MCF 10A (cell line): Measurements from ENCODE around the gene PRDM13. TPM values are rescaled to one million over a fixed set of nuclear protein-coding genes. Genes with fewer than 3 reads are reported as not detected.

ENCODE experiments used
- BruUV-seq: library from RNA; stranded (reverse); fragments of 400-500 nt; replicated peaks from 2 replicates; lab custom pipeline; 2021; lab: Mats Ljungman, UMichigan
- CTCF ChIA-PET: fragments of 300-600 bp; sonication (Branson Sonifier 250); formaldehyde crosslinking; extraction: SDS; loops from one replicate; lab custom pipeline; 2021; ENCODE audit warnings: antibody characterized with exemption, inconsistent platforms; lab: Yijun Ruan, JAX
- POLR2A ChIA-PET: fragments of 300-600, 350-650 bp; sonication (Branson Sonifier 250); formaldehyde crosslinking; extraction: SDS; loops from one replicate; lab custom pipeline; 2020; ENCODE audit warnings: antibody characterized with exemption, inconsistent platforms; lab: Yijun Ruan, JAX
- DNase-seq: peaks from one replicate; pipeline ENCODE4 v3.0.0-alpha.2; 2018; ENCODE audit not compliant: unreplicated experiment
- H3K27ac Mint-ChIP-seq: one replicate; pipeline ENCODE4 v1.8.0; 2022; ENCODE audit warnings: mild to moderate bottlenecking, low read depth, mixed read lengths; ENCODE audit not compliant: unreplicated experiment
- H3K27me3 Mint-ChIP-seq: one replicate; pipeline ENCODE4 v1.8.0; 2022; ENCODE audit warnings: mixed read lengths; ENCODE audit not compliant: insufficient read depth, unreplicated experiment
- H3K36me3 Mint-ChIP-seq: one replicate; pipeline ENCODE4 v1.8.0; 2022; ENCODE audit warnings: mild to moderate bottlenecking, moderate library complexity, mixed read lengths; ENCODE audit not compliant: insufficient read depth, unreplicated experiment
- H3K4me1 Mint-ChIP-seq: one replicate; pipeline ENCODE4 v1.8.0; 2022; ENCODE audit warnings: mixed read lengths; ENCODE audit not compliant: insufficient read depth, unreplicated experiment
- H3K4me3 Mint-ChIP-seq: one replicate; pipeline ENCODE4 v1.8.0; 2022; ENCODE audit warnings: mild to moderate bottlenecking, moderate library complexity, mixed read lengths; ENCODE audit not compliant: unreplicated experiment
- H3K9me3 Mint-ChIP-seq: one replicate; pipeline ENCODE4 v1.8.0; 2022; ENCODE audit warnings: mixed read lengths; ENCODE audit not compliant: unreplicated experiment
- intact Hi-C: fragments of 100-400 bp; cut with micrococcal nuclease; formaldehyde crosslinking; loops from 2 replicates; pipeline ENCODE4 v1.14.1; 2022
- total RNA-seq: library from RNA; stranded (reverse); gene quantifications from 2 replicates; pipeline ENCODE4 v1.2.3, GENCODE V29; 2022
- TF ChIP-seq, protein P1 (sequence below): fragments of 200-600 bp; IDR thresholded peaks from one replicate; pipeline ENCODE4 v1.8.0; 2022; ENCODE audit warnings: antibody characterized with exemption, mild to moderate bottlenecking; ENCODE audit not compliant: unreplicated experiment

PRDM13 gene
- total RNA-seq, 1 experiment from 2014 or later = not detected

DNA sequence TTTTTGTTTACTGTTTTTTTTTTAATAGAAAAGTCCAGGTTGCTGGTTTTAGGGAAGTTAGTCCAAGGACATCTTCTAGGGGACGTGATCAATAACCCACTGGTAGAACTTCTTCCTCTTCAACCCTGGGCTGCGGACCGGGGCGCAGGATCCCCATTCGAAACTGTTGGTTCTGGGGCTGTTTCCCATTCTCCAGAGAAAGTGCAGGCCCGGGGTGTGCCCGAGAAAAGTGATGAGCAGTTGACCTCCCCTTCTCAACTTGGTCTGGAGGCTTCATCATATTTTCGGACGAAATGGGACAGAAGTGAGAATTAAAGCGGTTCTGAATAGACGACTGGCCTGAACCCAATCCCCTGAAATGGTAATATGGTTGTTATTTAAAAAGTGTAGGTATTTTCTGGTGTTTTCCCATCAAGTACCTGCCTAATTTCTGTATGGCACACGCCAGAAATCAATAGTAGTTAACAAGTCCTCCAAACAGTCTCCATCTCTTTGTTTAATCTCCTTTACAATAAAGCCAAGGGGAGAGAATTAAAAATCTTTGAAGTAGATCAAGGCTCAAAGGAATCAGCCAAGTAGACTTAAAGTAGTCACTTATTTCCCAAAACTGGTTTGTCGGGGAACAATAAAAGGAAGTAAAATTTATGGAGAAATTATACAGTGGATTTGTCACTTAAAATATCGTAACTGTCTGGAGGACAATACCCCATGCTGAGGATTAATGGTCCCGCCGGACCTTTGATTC is 550 bp upstream of the PRDM13 start:
- intact Hi-C loops = no loop called here
- H3K4me1 Mint-ChIP-seq = no peaks in the 10 kb centered on the region
- no peaks in the 10 kb centered on the region for H3K36me3 Mint-ChIP-seq
- no peak overlapping the region for H3K27ac Mint-ChIP-seq
- POLR2A ChIA-PET = no interaction called here
- H3K27me3 Mint-ChIP-seq = peaks cover 77% of the 10 kb centered on the region
- no peaks in the 10 kb centered on the region for H3K9me3 Mint-ChIP-seq
- DNase-seq = no peak
- CTCF ChIA-PET = interaction anchor here (1.8 kb wide), 1 partner anchor 13 kb away, joined by 5 read pairs; no protein-coding TSS in a partner anchor
- H3K4me3 Mint-ChIP-seq = no peak overlapping the region
- BruUV-seq = no TSS peak
- TF ChIP-seq, protein P1, sequence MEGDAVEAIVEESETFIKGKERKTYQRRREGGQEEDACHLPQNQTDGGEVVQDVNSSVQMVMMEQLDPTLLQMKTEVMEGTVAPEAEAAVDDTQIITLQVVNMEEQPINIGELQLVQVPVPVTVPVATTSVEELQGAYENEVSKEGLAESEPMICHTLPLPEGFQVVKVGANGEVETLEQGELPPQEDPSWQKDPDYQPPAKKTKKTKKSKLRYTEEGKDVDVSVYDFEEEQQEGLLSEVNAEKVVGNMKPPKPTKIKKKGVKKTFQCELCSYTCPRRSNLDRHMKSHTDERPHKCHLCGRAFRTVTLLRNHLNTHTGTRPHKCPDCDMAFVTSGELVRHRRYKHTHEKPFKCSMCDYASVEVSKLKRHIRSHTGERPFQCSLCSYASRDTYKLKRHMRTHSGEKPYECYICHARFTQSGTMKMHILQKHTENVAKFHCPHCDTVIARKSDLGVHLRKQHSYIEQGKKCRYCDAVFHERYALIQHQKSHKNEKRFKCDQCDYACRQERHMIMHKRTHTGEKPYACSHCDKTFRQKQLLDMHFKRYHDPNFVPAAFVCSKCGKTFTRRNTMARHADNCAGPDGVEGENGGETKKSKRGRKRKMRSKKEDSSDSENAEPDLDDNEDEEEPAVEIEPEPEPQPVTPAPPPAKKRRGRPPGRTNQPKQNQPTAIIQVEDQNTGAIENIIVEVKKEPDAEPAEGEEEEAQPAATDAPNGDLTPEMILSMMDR = no peak

GRCh38 chr6:99607416-99608036 is 893 bp downstream of the PRDM13 start:
- H3K9me3 Mint-ChIP-seq = no peaks in the 10 kb centered on the region
- ChIA-PET CTCF (interaction anchor here (0.7 to 1.8 kb wide), 3 partner anchors 14 to 199 kb away, joined by 3 to 5 read pairs (median 5); no protein-coding TSS in a partner anchor), POLR2A (no interaction called here)
- DNase-seq = no peak
- TF ChIP-seq, protein P1 = no peak
- H3K27ac Mint-ChIP-seq = no peak overlapping the region
- H3K36me3 Mint-ChIP-seq = no peaks in the 10 kb centered on the region
- H3K4me3 Mint-ChIP-seq = no peak overlapping the region
- peaks cover 70% of the 10 kb centered on the region for H3K27me3 Mint-ChIP-seq
- no peaks in the 10 kb centered on the region for H3K4me1 Mint-ChIP-seq
- intact Hi-C loops = no loop called here
- BruUV-seq = no TSS peak

GRCh38 chr6:99608059-99608885 is 1.6 kb downstream of the PRDM13 start:
- H3K9me3 Mint-ChIP-seq = no peaks in the 10 kb centered on the region
- H3K27me3 Mint-ChIP-seq = peaks cover 62% of the 10 kb centered on the region
- POLR2A ChIA-PET = interaction anchor here (1.2 kb wide), 1 partner anchor 34 kb away, joined by 3 read pairs; no protein-coding TSS in a partner anchor
- H3K4me1 Mint-ChIP-seq = no peaks in the 10 kb centered on the region
- intact Hi-C loops = no loop called here
- no TSS peak for BruUV-seq
- H3K36me3 Mint-ChIP-seq = no peaks in the 10 kb centered on the region
- CTCF ChIA-PET = interaction anchor here (1.8 kb wide), 1 partner anchor 15 kb away, joined by 5 read pairs; no protein-coding TSS in a partner anchor
- TF ChIP-seq, protein P1 = no peak
- no peak overlapping the region for H3K27ac Mint-ChIP-seq
- no peak for DNase-seq
- H3K4me3 Mint-ChIP-seq = no peak overlapping the region
